Activated T-cell treated with anti-CD3 and anti-CD28 coated beads for 1 hour (primary cell): Measurements from ENCODE around the gene C19orf18.
"Not testable (repeated sequence)": the region's sequence is repeated elsewhere in the genome, so short reads cannot be mapped to it uniquely, and the experiment has no call there.

Experiments used
- DNase-seq: peaks from one replicate; pipeline ENCODE4 v3.0.0-alpha.2; 2020; ENCODE audit warnings: low read depth

Gene C19orf18

GRCh38 chr19:57974434-57974833 is at the start of gene C19orf18:
TSS of gene C19orf18 (minus strand) at chr19:57974534. CDS start at chr19:57974432, 102 bp downstream.
- no peak for DNase-seq

GRCh38 chr19:58022283-58022660 is 47.9 kb upstream of the C19orf18 start:
- no peak for DNase-seq

GRCh38 chr19:58021541-58022282 is 47.4 kb upstream of the C19orf18 start:
- peak; percentile 9 for DNase-seq

GRCh38 chr19:58020129-58020528 is 45.8 kb upstream of the C19orf18 start:
- no peak for DNase-seq

GRCh38 chr19:58014141-58014540 is 39.8 kb upstream of the C19orf18 start:
- no peak for DNase-seq

- no peak for DNase-seq
Measured at GRCh38 chr19:58010507-58010906, 36.2 kb upstream of the C19orf18 start.

GRCh38 chr19:58009666-58010301 is 35.5 kb upstream of the C19orf18 start:
- peak; percentile 25 for DNase-seq

GRCh38 chr19:58009301-58009665 is 34.9 kb upstream of the C19orf18 start:
- no peak for DNase-seq

GRCh38 chr19:58008877-58009276 is 34.5 kb upstream of the C19orf18 start:
- DNase-seq, result not testable (repeated sequence)

- no peak for DNase-seq
Measured at GRCh38 chr19:58007285-58007684, 33.0 kb upstream of the C19orf18 start.

- no peak for DNase-seq
Measured at GRCh38 chr19:58003174-58003828, 29.0 kb upstream of the C19orf18 start.

- DNase-seq, result peak; percentile 78
Measured at GRCh38 chr19:58002384-58003173, 28.2 kb upstream of the C19orf18 start, which contains the start of gene ZNF606. TSS of gene ZNF606 (minus strand) at chr19:58002820. CDS start at chr19:58001319, 1,501 bp downstream.

- no peak for DNase-seq
Measured at GRCh38 chr19:58001895-58002369, 27.6 kb upstream of the C19orf18 start.

GRCh38 chr19:58000677-58001076 is 26.3 kb upstream of the C19orf18 start:
- DNase-seq, result no peak

- DNase-seq, result no peak
Measured at GRCh38 chr19:57992841-57993240, 18.5 kb upstream of the C19orf18 start.

- no peak for DNase-seq
Measured at GRCh38 chr19:57978586-57979289, 4.4 kb upstream of the C19orf18 start.

- DNase-seq, result no peak
Measured at GRCh38 chr19:57964761-57965160, 9.6 kb downstream of the C19orf18 start.

- no peak for DNase-seq
Measured at GRCh38 chr19:57961785-57962184, 12.5 kb downstream of the C19orf18 start.

GRCh38 chr19:57954996-57955395 is 19.3 kb downstream of the C19orf18 start:
- DNase-seq, result no peak

- no peak for DNase-seq
Measured at GRCh38 chr19:57949702-57950101, 24.6 kb downstream of the C19orf18 start.

GRCh38 chr19:57949296-57949695 is 25.0 kb downstream of the C19orf18 start:
- DNase-seq, result no peak
